Umbilical cord (tissue), 2 donors: Measurements from ENCODE around the gene MRAP. TPM values are rescaled to one million over a fixed set of nuclear protein-coding genes. Genes with fewer than 3 reads are reported as not detected.

Source experiments
- DNase-seq: peaks from one replicate; pipeline ENCODE4 v3.0.0-alpha.2; 2015; ENCODE audit warnings: low spot score
- total RNA-seq: library from RNA; depleted of rRNA; stranded (reverse); fragments of >200 nt; gene quantifications from one replicate; pipeline ENCODE4 v1.2.3, GENCODE V29; 2014; ENCODE audit warnings: low replicate concordance; ENCODE audit not compliant: insufficient read depth

The MRAP gene
- total RNA-seq, 1 donor from 2014 or later: not detected

GRCh38 chr21:32348604-32349332 lies 50.1 kb downstream of the MRAP start:
- peak; percentile 29 for DNase-seq

- DNase-seq: no peak
These were observed 50.8 kb downstream of the MRAP start for GRCh38 chr21:32349333-32349944.

- DNase-seq: no peak
These were observed 51.7 kb downstream of the MRAP start for GRCh38 chr21:32350211-32350980.

- no peak for DNase-seq
These were observed 52.3 kb downstream of the MRAP start for GRCh38 chr21:32350981-32351380.

GRCh38 chr21:32351428-32351827 lies 52.8 kb downstream of the MRAP start:
- peak; percentile 35 for DNase-seq

- DNase-seq: no peak
These were observed 53.9 kb downstream of the MRAP start for GRCh38 chr21:32352526-32352925.

GRCh38 chr21:32353002-32353711 lies 54.5 kb downstream of the MRAP start:
- no peak for DNase-seq

GRCh38 chr21:32356874-32357395 lies 58.3 kb downstream of the MRAP start:
- no peak for DNase-seq

GRCh38 chr21:32359719-32360260 lies 61.1 kb downstream of the MRAP start:
- DNase-seq: no peak

GRCh38 chr21:32360401-32360975 lies 61.8 kb downstream of the MRAP start:
- peak; percentile 19 for DNase-seq

Other genes with a start within 250 kb of the MRAP start
- gene MIS18A, start 19.8 kb upstream of the MRAP start, total RNA-seq: 2.9 TPM
- 20.2 TPM for gene URB1, start 94.2 kb downstream of the MRAP start, total RNA-seq
- gene EVA1C, start 113.9 kb downstream of the MRAP start, total RNA-seq: 7.5 TPM